CD4-positive, CD25-positive, alpha-beta regulatory T cell (primary cell): Measurements from ENCODE around the gene IRF2BP2. TPM values are rescaled to one million over a fixed set of nuclear protein-coding genes. Genes with fewer than 3 reads are reported as not detected.
"Not testable (repeated sequence)": the region's sequence is repeated elsewhere in the genome, so short reads cannot be mapped to it uniquely, and the experiment has no call there.

ENCODE experiments used
- ATAC-seq, 2 donors: fragments of 150-1000 bp; cut with Tn5 transposase; one replicate each; pipeline ENCODE4 v1.10.0; 2021; ENCODE audit warnings: low read depth in 2 of 2, moderate number of reproducible peaks in 2 of 2, moderate library complexity in 1 of 2
- DNase-seq, 3 donors: peaks; one replicate each; pipeline versions ENCODE4 v3.0.0 to v3.0.0-alpha.2; 2012 to 2022; ENCODE audit warnings: mixed read lengths in 1 of 3
- H3K27ac ChIP-seq: one replicate; pipeline ENCODE4 v1.7.0; 2013; ENCODE audit warnings: mild to moderate bottlenecking, low read length; ENCODE audit not compliant: insufficient read depth, poor library complexity, severe bottlenecking
- H3K27me3 ChIP-seq: one replicate; pipeline ENCODE4 v1.7.0; 2013; ENCODE audit warnings: low read length; ENCODE audit not compliant: control insufficient read depth, insufficient read depth
- H3K36me3 ChIP-seq: one replicate; pipeline ENCODE4 v1.7.0; 2013; ENCODE audit warnings: mild to moderate bottlenecking, low read length, moderate library complexity; ENCODE audit not compliant: control insufficient read depth, insufficient read depth
- H3K4me1 ChIP-seq: 2 replicates; pipeline ENCODE4 v1.7.0; 2013; ENCODE audit warnings: mild to moderate bottlenecking, low read length; ENCODE audit not compliant: insufficient read depth, control insufficient read depth, poor library complexity, severe bottlenecking
- H3K4me3 ChIP-seq: one replicate; pipeline ENCODE4 v1.7.0; 2013; ENCODE audit warnings: low read depth, mild to moderate bottlenecking, low read length, moderate library complexity
- H3K9me3 ChIP-seq, 2 experiments: 1 replicate in 1 of 2; 2 replicates in 1 of 2; pipeline ENCODE4 v1.7.0; 2013; ENCODE audit warnings: low read length in 2 of 2, mild to moderate bottlenecking in 1 of 2, moderate library complexity in 1 of 2; ENCODE audit not compliant: control insufficient read depth in 2 of 2
- H3K27ac Mint-ChIP-seq, 3 donors: one replicate each; pipeline ENCODE4 v1.8.0; 2020 to 2022; ENCODE audit warnings: mild to moderate bottlenecking in 3 of 3, mixed read lengths in 3 of 3, moderate library complexity in 2 of 3
- H3K27me3 Mint-ChIP-seq: one replicate; pipeline ENCODE4 v1.8.0; 2022; ENCODE audit warnings: mild to moderate bottlenecking, mixed read lengths
- H3K36me3 Mint-ChIP-seq: one replicate; pipeline ENCODE4 v1.8.0; 2020; ENCODE audit warnings: mixed read lengths
- H3K4me1 Mint-ChIP-seq, 4 donors: one replicate each; pipeline ENCODE4 v1.8.0; 2020 to 2022; ENCODE audit warnings: mixed read lengths in 4 of 4, mild to moderate bottlenecking in 1 of 4
- H3K4me3 Mint-ChIP-seq, 4 donors: one replicate each; pipeline ENCODE4 v1.8.0; 2020 to 2022; ENCODE audit warnings: mild to moderate bottlenecking in 4 of 4, mixed read lengths in 4 of 4, moderate library complexity in 3 of 4
- H3K9me3 Mint-ChIP-seq, 7 donors: one replicate each; pipeline ENCODE4 v1.8.0; 2020 to 2022; ENCODE audit warnings: mixed read lengths in 7 of 7, mild to moderate bottlenecking in 3 of 7, moderate library complexity in 2 of 7
- polyA plus RNA-seq, 4 donors: library from polyadenylated mRNA; unstranded; fragments of 300-500 nt; fragmentation: Illumina TruSeq; gene quantifications; one replicate each; pipeline ENCODE4 v1.2.3, GENCODE V29; 2021
- total RNA-seq: library from RNA; stranded (reverse); gene quantifications from one replicate; pipeline ENCODE4 v1.2.3, GENCODE V29; 2022

Gene IRF2BP2
- total and polyA plus RNA-seq, 5 donors from 2014 or later: 21.1 to 375 (median 25.4) TPM

- Histone ChIP-seq H3K9me3 (peaks cover 0 to 4% of the 10 kb centered on the region in 2 experiments), H3K27ac (no peak overlapping the region), H3K27me3 (peaks cover 3% of the 10 kb centered on the region), H3K4me1 (no peaks in the 10 kb centered on the region), H3K4me3 (no peak overlapping the region), H3K36me3 (no peaks in the 10 kb centered on the region)
- Mint-ChIP-seq H3K36me3 (no peaks in the 10 kb centered on the region), H3K9me3 (peaks cover 0 to 5% (median 2%) of the 10 kb centered on the region in 7 donors), H3K4me3 (no peak overlapping the region), H3K27me3 (no peaks in the 10 kb centered on the region), H3K27ac (no peak overlapping the region), H3K4me1 (no peaks in the 10 kb centered on the region)
- DNase-seq (no peak), ATAC-seq (no peak)
Observed at GRCh38 chr1:234643111-234643849, 33.3 kb upstream of the IRF2BP2 start.

DNA sequence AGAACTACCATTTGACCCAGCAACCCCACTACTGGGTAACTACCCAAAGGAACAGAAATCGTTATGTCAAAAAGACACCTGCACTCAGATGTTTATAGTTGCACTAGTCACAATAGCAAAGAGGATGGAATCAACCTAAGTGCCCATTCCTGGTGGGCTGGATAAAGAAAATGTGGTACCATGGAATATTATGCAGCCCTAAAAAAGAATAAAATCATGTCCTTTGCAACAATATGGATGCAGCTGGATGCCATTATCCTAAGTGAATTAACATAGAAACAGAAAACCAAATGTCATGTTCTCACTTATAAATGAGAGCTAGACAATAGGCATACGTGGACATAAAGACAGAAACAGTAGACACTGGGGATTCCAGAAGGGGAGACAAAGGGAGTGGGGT, 32.5 kb upstream of the IRF2BP2 start:
- peaks cover 0 to 4% of the 10 kb centered on the region in 2 experiments for H3K9me3 ChIP-seq
- no peak overlapping the region for H3K4me3 ChIP-seq
- no peaks in the 10 kb centered on the region for H3K4me1 ChIP-seq
- H3K27me3 Mint-ChIP-seq: no peaks in the 10 kb centered on the region
- DNase-seq (no peak), ATAC-seq (no peak)
- H3K4me3 Mint-ChIP-seq: no peak overlapping the region
- H3K27ac ChIP-seq: no peak overlapping the region
- no peak overlapping the region for H3K27ac Mint-ChIP-seq
- H3K27me3 ChIP-seq: peaks cover 3% of the 10 kb centered on the region
- no peaks in the 10 kb centered on the region for H3K36me3 Mint-ChIP-seq
- no peaks in the 10 kb centered on the region for H3K4me1 Mint-ChIP-seq
- H3K36me3 ChIP-seq: no peaks in the 10 kb centered on the region
- peaks cover 0 to 5% (median 2%) of the 10 kb centered on the region in 7 donors for H3K9me3 Mint-ChIP-seq

- Histone ChIP-seq H3K9me3 (no peaks in the 10 kb centered on the region), H3K36me3 (no peaks in the 10 kb centered on the region), H3K27ac (no peak overlapping the region), H3K4me3 (no peak overlapping the region), H3K27me3 (no peaks in the 10 kb centered on the region), H3K4me1 (no peaks in the 10 kb centered on the region)
- no peaks in the 10 kb centered on the region for H3K36me3 Mint-ChIP-seq
- H3K27me3 Mint-ChIP-seq: no peaks in the 10 kb centered on the region
- no peaks in the 10 kb centered on the region for H3K4me1 Mint-ChIP-seq
- no peak overlapping the region for H3K27ac Mint-ChIP-seq
- no peaks in the 10 kb centered on the region for H3K9me3 Mint-ChIP-seq
- no peak overlapping the region for H3K4me3 Mint-ChIP-seq
- no peak for DNase-seq
- no peak for ATAC-seq
Observed at GRCh38 chr1:234639961-234640360, 30.0 kb upstream of the IRF2BP2 start.

- Histone ChIP-seq H3K4me3 (no peak overlapping the region), H3K4me1 (no peaks in the 10 kb centered on the region), H3K9me3 (no peaks in the 10 kb centered on the region), H3K27ac (no peak overlapping the region), H3K36me3 (no peaks in the 10 kb centered on the region), H3K27me3 (no peaks in the 10 kb centered on the region)
- H3K27ac Mint-ChIP-seq: no peak overlapping the region
- H3K4me1 Mint-ChIP-seq: peaks cover 0 to 3% (median 0%) of the 10 kb centered on the region in 4 donors
- H3K36me3 Mint-ChIP-seq: no peaks in the 10 kb centered on the region
- H3K9me3 Mint-ChIP-seq: no peaks in the 10 kb centered on the region
- DNase-seq (no peak), ATAC-seq (no peak)
- H3K4me3 Mint-ChIP-seq: no peak overlapping the region
- H3K27me3 Mint-ChIP-seq: no peaks in the 10 kb centered on the region
Observed at GRCh38 chr1:234638832-234639799, 29.1 kb upstream of the IRF2BP2 start.

DNA sequence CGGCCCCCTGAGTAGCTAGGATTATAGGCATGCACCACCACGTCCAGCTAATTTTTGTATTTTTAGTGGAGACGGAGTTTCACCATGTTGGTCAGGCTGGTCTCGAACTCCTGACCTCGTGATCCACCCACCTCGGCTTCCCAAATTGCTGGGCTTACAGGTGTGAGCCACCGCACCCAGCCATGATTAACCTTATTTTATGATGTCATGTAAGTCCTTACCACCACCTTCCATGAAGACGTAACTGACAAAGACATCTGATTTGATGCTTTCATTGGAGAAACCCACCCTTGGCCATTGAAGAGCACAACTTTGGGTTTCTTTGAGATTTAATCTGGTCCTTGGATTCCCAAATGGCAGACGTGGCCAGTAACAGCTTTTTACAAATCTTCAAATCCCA, 24.9 kb upstream of the IRF2BP2 start:
- not testable (repeated sequence) for H3K4me3 ChIP-seq, ATAC-seq, H3K4me1 Mint-ChIP-seq, H3K36me3 ChIP-seq, DNase-seq, H3K27me3 ChIP-seq, H3K27ac Mint-ChIP-seq, H3K27ac ChIP-seq, H3K36me3 Mint-ChIP-seq, H3K9me3 Mint-ChIP-seq, H3K4me1 ChIP-seq, H3K27me3 Mint-ChIP-seq, H3K9me3 ChIP-seq, H3K4me3 Mint-ChIP-seq

GRCh38 chr1:234634387-234634786, 24.4 kb upstream of the IRF2BP2 start:
- no peak for DNase-seq
- H3K36me3 ChIP-seq: no peaks in the 10 kb centered on the region
- no peaks in the 10 kb centered on the region for H3K9me3 ChIP-seq
- H3K4me3 Mint-ChIP-seq: no peak overlapping the region
- H3K4me1 Mint-ChIP-seq: peaks cover 0 to 3% (median 0%) of the 10 kb centered on the region in 4 donors
- no peaks in the 10 kb centered on the region for H3K27me3 ChIP-seq
- no peaks in the 10 kb centered on the region for H3K4me1 ChIP-seq
- H3K9me3 Mint-ChIP-seq: no peaks in the 10 kb centered on the region
- no peaks in the 10 kb centered on the region for H3K36me3 Mint-ChIP-seq
- ATAC-seq: no peak
- no peak overlapping the region for H3K4me3 ChIP-seq
- H3K27ac Mint-ChIP-seq: no peak overlapping the region
- no peak overlapping the region for H3K27ac ChIP-seq
- peaks cover 7% of the 10 kb centered on the region for H3K27me3 Mint-ChIP-seq

DNA sequence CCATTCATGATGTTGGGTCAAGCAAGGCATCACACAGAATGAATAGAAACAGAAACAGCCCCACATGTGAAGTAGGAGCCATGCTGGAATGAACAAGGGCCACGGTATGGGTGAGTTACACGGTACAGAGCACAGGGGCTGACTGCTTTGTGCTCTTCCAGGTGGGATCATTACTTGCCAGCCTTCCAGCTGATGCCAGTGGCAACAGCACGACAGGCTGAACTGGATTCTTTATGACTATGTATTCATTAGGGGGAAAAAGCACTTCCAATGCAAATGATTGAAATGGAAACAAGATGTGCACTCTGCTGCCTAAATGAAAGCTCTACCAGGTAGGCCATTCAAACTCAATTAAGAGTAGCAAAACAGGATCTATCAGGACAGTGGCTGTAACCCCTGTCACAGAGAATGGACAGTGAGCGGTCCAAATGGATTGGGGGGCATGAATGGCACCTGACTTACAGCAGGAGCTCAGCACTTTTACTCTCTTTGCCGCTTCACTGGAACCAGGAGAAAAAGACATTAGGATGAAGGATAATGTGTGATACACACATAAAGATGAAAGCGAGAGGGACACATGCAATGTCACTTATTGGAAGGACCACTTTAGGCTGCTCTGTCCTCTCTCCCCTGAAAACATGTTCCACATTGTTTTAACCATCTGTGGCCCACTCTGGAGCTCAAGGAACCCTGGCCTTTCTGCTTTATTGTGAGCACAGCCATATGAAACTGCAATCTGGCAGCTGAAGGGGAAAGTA, 23.4 kb upstream of the IRF2BP2 start:
- H3K27ac ChIP-seq: no peak overlapping the region
- no peaks in the 10 kb centered on the region for H3K4me1 ChIP-seq
- H3K27me3 ChIP-seq: no peaks in the 10 kb centered on the region
- no peak for DNase-seq
- Mint-ChIP-seq H3K4me3 (no peak overlapping the region), H3K27ac (no peak overlapping the region), H3K27me3 (peaks cover 7% of the 10 kb centered on the region), H3K4me1 (peaks cover 0 to 3% (median 0%) of the 10 kb centered on the region in 4 donors), H3K9me3 (no peaks in the 10 kb centered on the region), H3K36me3 (no peaks in the 10 kb centered on the region)
- H3K36me3 ChIP-seq: no peaks in the 10 kb centered on the region
- no peak overlapping the region for H3K4me3 ChIP-seq
- ATAC-seq: no peak
- no peaks in the 10 kb centered on the region for H3K9me3 ChIP-seq
